ENCODE data around the gene RBM14.
"Not testable (repeated sequence)": the region's sequence is repeated elsewhere in the genome, so short reads cannot be mapped to it uniquely, and the experiment has no call there.

RBM14 gene

GRCh38 chr11:66600219-66600618 lies 16.2 kb upstream of the RBM14 start:
- no peak overlapping the region for H3K4me3 ChIP-seq (ENCODE audit: low read depth, low read length)
- TF ChIP-seq, protein P1, sequence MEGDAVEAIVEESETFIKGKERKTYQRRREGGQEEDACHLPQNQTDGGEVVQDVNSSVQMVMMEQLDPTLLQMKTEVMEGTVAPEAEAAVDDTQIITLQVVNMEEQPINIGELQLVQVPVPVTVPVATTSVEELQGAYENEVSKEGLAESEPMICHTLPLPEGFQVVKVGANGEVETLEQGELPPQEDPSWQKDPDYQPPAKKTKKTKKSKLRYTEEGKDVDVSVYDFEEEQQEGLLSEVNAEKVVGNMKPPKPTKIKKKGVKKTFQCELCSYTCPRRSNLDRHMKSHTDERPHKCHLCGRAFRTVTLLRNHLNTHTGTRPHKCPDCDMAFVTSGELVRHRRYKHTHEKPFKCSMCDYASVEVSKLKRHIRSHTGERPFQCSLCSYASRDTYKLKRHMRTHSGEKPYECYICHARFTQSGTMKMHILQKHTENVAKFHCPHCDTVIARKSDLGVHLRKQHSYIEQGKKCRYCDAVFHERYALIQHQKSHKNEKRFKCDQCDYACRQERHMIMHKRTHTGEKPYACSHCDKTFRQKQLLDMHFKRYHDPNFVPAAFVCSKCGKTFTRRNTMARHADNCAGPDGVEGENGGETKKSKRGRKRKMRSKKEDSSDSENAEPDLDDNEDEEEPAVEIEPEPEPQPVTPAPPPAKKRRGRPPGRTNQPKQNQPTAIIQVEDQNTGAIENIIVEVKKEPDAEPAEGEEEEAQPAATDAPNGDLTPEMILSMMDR (IDR thresholded peaks at IDR 0.05; ENCODE audit: control insufficient read depth, extremely low read depth, insufficient read depth) = no peak
- no peak for DNase-seq (ENCODE audit: low read depth)

DNA sequence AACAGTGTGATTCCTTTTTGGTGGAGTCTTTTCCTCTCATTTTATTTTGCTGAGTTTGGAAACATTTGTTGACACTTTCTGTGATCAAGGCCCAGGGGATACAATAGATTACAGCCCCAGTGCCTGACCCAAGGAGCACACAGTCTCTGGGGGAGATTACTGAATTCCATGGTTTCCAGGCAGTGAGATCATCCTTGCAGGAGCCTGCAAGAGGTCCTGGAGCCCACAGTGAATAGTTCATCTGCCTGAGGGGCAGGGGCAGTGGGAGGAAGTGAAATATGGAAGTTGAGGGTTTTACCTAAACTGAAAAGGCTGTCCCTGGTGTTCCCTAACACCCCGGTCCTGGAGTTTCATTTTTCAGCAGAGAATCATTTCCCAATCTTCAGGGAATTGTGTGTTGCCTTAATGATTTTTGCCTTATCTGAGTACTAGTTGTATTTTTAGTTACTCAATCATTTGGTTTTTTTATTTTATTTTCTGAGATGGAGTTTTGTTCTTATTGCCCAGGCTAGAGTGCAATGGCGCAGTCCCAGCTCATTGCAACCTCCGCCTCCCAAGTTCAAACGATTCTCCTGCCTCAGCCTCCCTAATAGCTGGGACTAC lies 15.7 kb upstream of the RBM14 start:
- H3K4me3 ChIP-seq (ENCODE audit: low read depth, low read length) = no peak overlapping the region
- no peak for DNase-seq (ENCODE audit: low read depth)
- TF ChIP-seq, protein P1 (IDR thresholded peaks at IDR 0.05; ENCODE audit: control insufficient read depth, extremely low read depth, insufficient read depth) = no peak

- TF ChIP-seq, protein P1 (IDR thresholded peaks at IDR 0.05; ENCODE audit: control insufficient read depth, extremely low read depth, insufficient read depth) = no peak
- H3K4me3 ChIP-seq (ENCODE audit: low read depth, low read length) = no peak overlapping the region
- DNase-seq (ENCODE audit: low read depth) = no peak
Measured at GRCh38 chr11:66603072-66603471, 13.4 kb upstream of the RBM14 start.

DNA sequence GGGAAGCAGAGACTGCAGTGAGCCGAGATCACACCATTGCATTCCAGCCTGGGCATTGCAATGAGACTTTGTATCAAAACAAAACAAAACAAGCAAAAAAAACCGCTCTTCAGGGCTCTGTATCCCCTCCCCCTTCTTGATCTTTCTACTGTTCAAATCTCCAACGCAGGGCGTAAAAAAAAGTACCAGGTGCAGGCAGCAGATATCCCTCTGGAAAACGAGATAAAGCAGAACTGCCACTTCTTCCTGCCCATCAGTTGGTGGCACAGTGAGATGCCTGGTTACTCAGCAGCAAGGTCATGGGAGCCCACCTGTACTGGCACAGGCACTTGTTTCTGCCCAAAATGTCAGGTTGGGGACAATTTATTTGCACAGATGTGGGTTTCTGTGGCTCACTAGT lies 12.3 kb upstream of the RBM14 start:
- DNase-seq (ENCODE audit: low read depth) = no peak
- TF ChIP-seq, protein P1 (IDR thresholded peaks at IDR 0.05; ENCODE audit: control insufficient read depth, extremely low read depth, insufficient read depth) = no peak
- H3K4me3 ChIP-seq (ENCODE audit: low read depth, low read length) = no peak overlapping the region

GRCh38 chr11:66606608-66607007 lies 9.8 kb upstream of the RBM14 start:
- H3K4me3 ChIP-seq (ENCODE audit: low read depth, low read length); DNase-seq (ENCODE audit: low read depth): not testable (repeated sequence)

GRCh38 chr11:66607126-66607834 lies 9.2 kb upstream of the RBM14 start:
- DNase-seq (ENCODE audit: low read depth) = no peak
- H3K4me3 ChIP-seq (ENCODE audit: low read depth, low read length) = no peak overlapping the region
- TF ChIP-seq, protein P1 (IDR thresholded peaks at IDR 0.05; ENCODE audit: control insufficient read depth, extremely low read depth, insufficient read depth) = no peak

- H3K4me3 ChIP-seq (ENCODE audit: low read depth, low read length) = no peak overlapping the region
- TF ChIP-seq, protein P1 (IDR thresholded peaks at IDR 0.05; ENCODE audit: control insufficient read depth, extremely low read depth, insufficient read depth) = no peak
- no peak for DNase-seq (ENCODE audit: low read depth)
Measured at GRCh38 chr11:66609721-66610617, 6.5 kb upstream of the RBM14 start.
